GM12874 (cell line): Measurements from ENCODE around the gene MAN2B2.

Experiments
- CTCF ChIP-seq: IDR thresholded peaks from 2 replicates; pipeline ENCODE4 v1.5.1; 2011; ENCODE audit warnings: low read depth, mild to moderate bottlenecking, control low read depth, low read length, moderate library complexity; ENCODE audit not compliant: insufficient read depth

Gene MAN2B2

GRCh38 chr4:6641164-6641970, 66.4 kb downstream of the MAN2B2 start:
- no peak for TF ChIP-seq CTCF

DNA sequence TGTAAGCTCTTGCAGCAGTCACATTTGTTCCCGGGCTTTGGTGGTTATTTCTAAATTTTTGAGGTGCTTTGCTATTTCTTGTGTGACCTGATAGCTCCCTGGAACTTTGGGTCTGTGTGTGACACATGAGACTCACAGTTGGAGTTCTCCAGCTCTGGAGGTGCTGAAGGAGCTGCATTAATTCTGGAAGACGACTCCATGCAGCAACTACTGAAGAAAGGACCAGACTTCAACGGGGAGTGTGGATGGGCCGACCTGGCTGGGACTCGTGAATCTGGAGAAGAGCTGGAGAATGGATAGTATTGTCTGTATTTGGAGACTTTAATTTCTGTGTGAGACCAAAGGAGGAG, 67.0 kb downstream of the MAN2B2 start:
- no peak for TF ChIP-seq CTCF

DNA sequence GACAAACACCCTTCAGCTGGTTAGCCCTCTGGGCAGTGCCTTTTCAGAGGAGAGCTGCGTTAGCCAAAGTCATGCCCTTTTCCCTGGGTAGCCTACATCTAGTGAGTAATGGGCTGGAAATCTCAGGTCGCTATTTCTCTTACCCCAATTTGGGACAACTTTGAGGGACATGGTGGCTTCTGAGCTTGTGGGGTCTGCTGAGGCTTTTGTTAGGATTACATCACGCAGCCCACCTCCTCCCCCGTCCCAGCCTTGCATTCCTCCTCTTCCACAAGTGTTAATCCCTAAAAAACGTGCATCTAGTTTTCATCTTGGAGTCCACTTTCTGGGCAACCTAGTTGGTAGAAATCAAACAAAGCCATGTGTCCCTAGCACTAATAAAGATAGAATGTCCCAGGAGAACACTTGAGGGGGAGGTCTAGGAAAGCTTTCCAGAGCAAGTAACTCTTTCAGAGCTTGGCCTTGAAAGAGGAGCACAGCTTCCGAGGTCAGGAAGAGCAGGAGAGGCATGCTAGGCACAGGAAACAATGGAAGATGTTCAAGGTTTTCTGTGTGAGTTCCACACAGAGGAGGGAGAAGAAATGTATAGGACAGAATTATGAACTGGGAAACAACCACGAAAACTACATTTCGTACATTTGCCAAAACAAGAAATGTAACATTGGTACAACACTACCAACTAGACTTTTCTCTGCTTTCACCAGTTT, 68.3 kb downstream of the MAN2B2 start:
- TF ChIP-seq CTCF = no peak

GRCh38 chr4:6644792-6645530, 70.0 kb downstream of the MAN2B2 start:
- TF ChIP-seq CTCF = no peak

- TF ChIP-seq CTCF = no peak
These were observed 72.2 kb downstream of the MAN2B2 start for GRCh38 chr4:6647169-6647568.

GRCh38 chr4:6647582-6648230, 72.7 kb downstream of the MAN2B2 start:
- no peak for TF ChIP-seq CTCF

GRCh38 chr4:6649216-6649615, 74.2 kb downstream of the MAN2B2 start:
- TF ChIP-seq CTCF = no peak
